NB4 (cell line): Measurements from ENCODE around the gene SYCP2.

Experiments
- POLR2A ChIP-seq: IDR thresholded peaks from 2 replicates; pipeline ENCODE4 v1.6.1; 2011; ENCODE audit warnings: mild to moderate bottlenecking; ENCODE audit not compliant: insufficient read length; ENCODE audit errors: extremely low read depth
- TF ChIP-seq, protein P1 (sequence below): IDR thresholded peaks from one replicate; pipeline ENCODE4 v1.5.1; 2012; ENCODE audit warnings: low read depth, low read length
- TF ChIP-seq, protein P2 (sequence below): IDR thresholded peaks from 2 replicates; pipeline ENCODE4 v1.6.1; 2011; ENCODE audit warnings: low read depth, low read length

DNA sequence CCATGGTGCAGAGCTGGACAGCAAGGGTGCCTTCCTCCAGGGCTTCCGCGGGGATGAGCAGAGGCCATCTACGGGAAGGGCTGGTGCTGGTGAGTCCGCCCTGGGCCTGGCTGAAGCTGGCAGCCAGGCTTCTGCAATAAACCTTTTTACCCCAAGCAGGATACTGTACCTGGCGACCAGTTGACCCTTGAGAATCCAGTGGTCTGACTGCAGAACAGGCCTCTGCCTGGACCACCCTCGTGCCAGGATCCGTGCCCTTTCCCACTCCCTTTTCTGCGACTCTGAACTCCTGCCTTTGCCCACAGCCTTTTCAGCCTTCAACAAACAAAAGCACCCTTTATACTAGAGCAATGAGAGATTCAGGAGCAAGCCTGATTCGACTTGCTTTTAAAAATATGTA is 43.6 kb upstream of the SYCP2 start:
- TF ChIP-seq, protein P1, sequence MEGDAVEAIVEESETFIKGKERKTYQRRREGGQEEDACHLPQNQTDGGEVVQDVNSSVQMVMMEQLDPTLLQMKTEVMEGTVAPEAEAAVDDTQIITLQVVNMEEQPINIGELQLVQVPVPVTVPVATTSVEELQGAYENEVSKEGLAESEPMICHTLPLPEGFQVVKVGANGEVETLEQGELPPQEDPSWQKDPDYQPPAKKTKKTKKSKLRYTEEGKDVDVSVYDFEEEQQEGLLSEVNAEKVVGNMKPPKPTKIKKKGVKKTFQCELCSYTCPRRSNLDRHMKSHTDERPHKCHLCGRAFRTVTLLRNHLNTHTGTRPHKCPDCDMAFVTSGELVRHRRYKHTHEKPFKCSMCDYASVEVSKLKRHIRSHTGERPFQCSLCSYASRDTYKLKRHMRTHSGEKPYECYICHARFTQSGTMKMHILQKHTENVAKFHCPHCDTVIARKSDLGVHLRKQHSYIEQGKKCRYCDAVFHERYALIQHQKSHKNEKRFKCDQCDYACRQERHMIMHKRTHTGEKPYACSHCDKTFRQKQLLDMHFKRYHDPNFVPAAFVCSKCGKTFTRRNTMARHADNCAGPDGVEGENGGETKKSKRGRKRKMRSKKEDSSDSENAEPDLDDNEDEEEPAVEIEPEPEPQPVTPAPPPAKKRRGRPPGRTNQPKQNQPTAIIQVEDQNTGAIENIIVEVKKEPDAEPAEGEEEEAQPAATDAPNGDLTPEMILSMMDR: no peak
- no peak for TF ChIP-seq POLR2A
- TF ChIP-seq, protein P2, sequence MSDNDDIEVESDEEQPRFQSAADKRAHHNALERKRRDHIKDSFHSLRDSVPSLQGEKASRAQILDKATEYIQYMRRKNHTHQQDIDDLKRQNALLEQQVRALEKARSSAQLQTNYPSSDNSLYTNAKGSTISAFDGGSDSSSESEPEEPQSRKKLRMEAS: no peak
